ENCODE measurements around the gene TMOD3.

The TMOD3 gene

DNA sequence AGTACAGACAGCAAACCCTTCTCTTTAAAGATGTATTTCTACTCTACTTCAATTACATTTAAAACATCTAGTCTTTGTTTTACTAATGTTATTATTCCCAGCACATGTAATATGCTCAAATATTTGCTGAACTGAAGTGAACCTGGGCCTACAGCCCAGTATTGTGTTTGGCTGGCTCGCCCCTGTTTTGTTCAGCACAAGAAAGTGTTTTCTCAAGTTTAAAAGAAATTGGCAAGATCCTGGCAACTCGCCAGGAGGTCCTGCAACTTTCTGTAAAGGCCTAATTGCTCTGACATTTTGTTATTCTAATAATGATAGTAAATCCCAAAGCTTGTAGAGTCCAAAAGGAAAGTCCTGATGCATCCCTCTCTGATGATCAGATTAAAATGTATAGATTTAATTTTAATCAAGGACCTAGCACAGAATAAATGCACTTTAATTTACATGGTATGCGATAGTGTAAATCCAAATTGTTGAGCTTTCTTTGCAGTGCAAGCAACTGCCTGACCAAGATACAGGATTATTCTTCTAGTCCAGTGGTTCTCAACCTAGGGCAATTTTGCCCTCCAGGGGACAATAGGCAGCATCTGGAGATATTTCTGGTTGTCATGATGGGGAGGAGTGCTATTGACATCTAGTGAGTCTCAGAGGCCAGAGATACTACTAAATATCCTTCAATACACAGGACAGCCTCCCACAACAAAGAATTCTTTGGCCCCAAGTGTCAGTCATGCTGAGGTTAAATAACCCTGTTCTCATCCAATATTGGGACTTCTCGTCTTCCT lies 35.7 kb upstream of the TMOD3 start:
- TF ChIP-seq EZH2phosphoT487 (conservative IDR thresholded peaks at IDR 0.05; ENCODE audit: low read length) = no peak
- TF ChIP-seq, protein P1, sequence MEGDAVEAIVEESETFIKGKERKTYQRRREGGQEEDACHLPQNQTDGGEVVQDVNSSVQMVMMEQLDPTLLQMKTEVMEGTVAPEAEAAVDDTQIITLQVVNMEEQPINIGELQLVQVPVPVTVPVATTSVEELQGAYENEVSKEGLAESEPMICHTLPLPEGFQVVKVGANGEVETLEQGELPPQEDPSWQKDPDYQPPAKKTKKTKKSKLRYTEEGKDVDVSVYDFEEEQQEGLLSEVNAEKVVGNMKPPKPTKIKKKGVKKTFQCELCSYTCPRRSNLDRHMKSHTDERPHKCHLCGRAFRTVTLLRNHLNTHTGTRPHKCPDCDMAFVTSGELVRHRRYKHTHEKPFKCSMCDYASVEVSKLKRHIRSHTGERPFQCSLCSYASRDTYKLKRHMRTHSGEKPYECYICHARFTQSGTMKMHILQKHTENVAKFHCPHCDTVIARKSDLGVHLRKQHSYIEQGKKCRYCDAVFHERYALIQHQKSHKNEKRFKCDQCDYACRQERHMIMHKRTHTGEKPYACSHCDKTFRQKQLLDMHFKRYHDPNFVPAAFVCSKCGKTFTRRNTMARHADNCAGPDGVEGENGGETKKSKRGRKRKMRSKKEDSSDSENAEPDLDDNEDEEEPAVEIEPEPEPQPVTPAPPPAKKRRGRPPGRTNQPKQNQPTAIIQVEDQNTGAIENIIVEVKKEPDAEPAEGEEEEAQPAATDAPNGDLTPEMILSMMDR (IDR thresholded peaks at IDR 0.05; ENCODE audit: insufficient read depth, low read length, poor library complexity, severe bottlenecking) = no peak
- Histone ChIP-seq H3K79me2 (ENCODE audit: insufficient read depth, low read length) (no peaks in the 10 kb centered on the region), H3K36me3 (ENCODE audit: low read length) (no peaks in the 10 kb centered on the region), H3K9me2 (replicated peaks; ENCODE audit: insufficient read depth, low read length) (no peaks in the 10 kb centered on the region), H3K27ac (ENCODE audit: low read depth, low read length) (no peak overlapping the region), H3K9me3 (ENCODE audit: insufficient read depth, low read length) (no peaks in the 10 kb centered on the region), H3K27me3 (ENCODE audit: low read length) (no peaks in the 10 kb centered on the region), H2AFZ (ENCODE audit: low read depth, low read length, severe bottlenecking) (no peak overlapping the region), H3F3A (ENCODE audit: insufficient read depth) (no peaks in the 10 kb centered on the region), H4K20me1 (ENCODE audit: low read depth, low read length) (no peaks in the 10 kb centered on the region), H3K4me3 (ENCODE audit: insufficient read depth, low read length, poor library complexity, severe bottlenecking) (no peak overlapping the region), H3K9ac (ENCODE audit: low read length) (no peak overlapping the region), H3K4me2 (ENCODE audit: low read depth, low read length, poor library complexity, severe bottlenecking) (no peak overlapping the region)

GRCh38 chr15:51796847-51797401 lies 32.5 kb upstream of the TMOD3 start:
- Histone ChIP-seq H3F3A (ENCODE audit: insufficient read depth) (no peaks in the 10 kb centered on the region), H2AFZ (ENCODE audit: low read depth, low read length, severe bottlenecking) (no peak overlapping the region), H3K27me3 (ENCODE audit: low read length) (no peaks in the 10 kb centered on the region), H3K27ac (ENCODE audit: low read depth, low read length) (no peak overlapping the region), H3K79me2 (ENCODE audit: insufficient read depth, low read length) (no peaks in the 10 kb centered on the region), H3K4me3 (ENCODE audit: insufficient read depth, low read length, poor library complexity, severe bottlenecking) (no peak overlapping the region), H3K9me2 (replicated peaks; ENCODE audit: insufficient read depth, low read length) (no peaks in the 10 kb centered on the region), H3K36me3 (ENCODE audit: low read length) (no peaks in the 10 kb centered on the region), H3K9me3 (ENCODE audit: insufficient read depth, low read length) (no peaks in the 10 kb centered on the region), H3K9ac (ENCODE audit: low read length) (no peak overlapping the region), H3K4me2 (ENCODE audit: low read depth, low read length, poor library complexity, severe bottlenecking) (no peak overlapping the region), H4K20me1 (ENCODE audit: low read depth, low read length) (no peaks in the 10 kb centered on the region)
- no peak for TF ChIP-seq EZH2phosphoT487 (conservative IDR thresholded peaks at IDR 0.05; ENCODE audit: low read length)
- TF ChIP-seq, protein P1 (IDR thresholded peaks at IDR 0.05; ENCODE audit: insufficient read depth, low read length, poor library complexity, severe bottlenecking) = no peak

DNA sequence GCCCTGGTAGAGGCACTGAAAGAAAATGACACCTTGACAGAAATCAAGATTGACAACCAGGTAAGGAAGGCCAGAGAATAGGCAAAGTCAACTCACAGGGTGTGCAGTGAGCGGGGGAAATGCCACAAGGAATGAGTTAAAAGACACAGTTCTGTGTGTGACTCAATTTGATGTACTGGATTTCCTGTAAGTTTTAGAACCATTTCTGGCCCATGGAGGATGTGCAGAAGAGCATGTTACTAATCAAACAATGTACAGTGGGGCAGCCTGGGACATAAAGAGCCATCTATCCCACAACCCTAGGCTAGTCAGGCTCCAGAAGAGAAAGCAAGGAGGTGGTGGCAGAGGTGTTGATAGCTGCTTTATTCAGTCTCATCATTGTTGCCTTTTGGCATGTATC lies 31.2 kb upstream of the TMOD3 start:
- Histone ChIP-seq H3K9ac (ENCODE audit: low read length) (no peak overlapping the region), H3K27ac (ENCODE audit: low read depth, low read length) (no peak overlapping the region), H4K20me1 (ENCODE audit: low read depth, low read length) (no peaks in the 10 kb centered on the region), H2AFZ (ENCODE audit: low read depth, low read length, severe bottlenecking) (no peak overlapping the region), H3K36me3 (ENCODE audit: low read length) (no peaks in the 10 kb centered on the region), H3K4me3 (ENCODE audit: insufficient read depth, low read length, poor library complexity, severe bottlenecking) (no peak overlapping the region), H3F3A (ENCODE audit: insufficient read depth) (no peaks in the 10 kb centered on the region), H3K9me2 (replicated peaks; ENCODE audit: insufficient read depth, low read length) (no peaks in the 10 kb centered on the region), H3K27me3 (ENCODE audit: low read length) (no peaks in the 10 kb centered on the region), H3K4me2 (ENCODE audit: low read depth, low read length, poor library complexity, severe bottlenecking) (no peak overlapping the region), H3K79me2 (ENCODE audit: insufficient read depth, low read length) (no peaks in the 10 kb centered on the region), H3K9me3 (ENCODE audit: insufficient read depth, low read length) (no peaks in the 10 kb centered on the region)
- TF ChIP-seq EZH2phosphoT487 (conservative IDR thresholded peaks at IDR 0.05; ENCODE audit: low read length) = no peak
- TF ChIP-seq, protein P1 (IDR thresholded peaks at IDR 0.05; ENCODE audit: insufficient read depth, low read length, poor library complexity, severe bottlenecking) = no peak

Data from SU-DHL-6 (cell line).